ENCODE measurements around the gene AKAP9. TPM values are rescaled to one million over a fixed set of nuclear protein-coding genes. Genes with fewer than 3 reads are reported as not detected.
"Not testable (repeated sequence)": the region's sequence is repeated elsewhere in the genome, so short reads cannot be mapped to it uniquely, and the experiment has no call there.

The AKAP9 gene
- total RNA-seq, 2 experiments from 2014 or later: 23.5 to 25.3 TPM

- H3K36me3 Mint-ChIP-seq: peaks cover 31% of the 10 kb centered on the region
- DNase-seq: no peak
- H3K9me3 Mint-ChIP-seq: peaks cover 10% of the 10 kb centered on the region
- intact Hi-C loops (cut with micrococcal nuclease): no loop called here
- POLR2A ChIA-PET: no interaction called here
- peaks cover 6% of the 10 kb centered on the region for H3K4me1 Mint-ChIP-seq (ENCODE audit: low read depth)
- H3K27me3 Mint-ChIP-seq: no peaks in the 10 kb centered on the region
- CTCF ChIA-PET: no interaction called here
- H3K27ac Mint-ChIP-seq: no peak overlapping the region
- no peak overlapping the region for H3K4me3 Mint-ChIP-seq
Measured at GRCh38 chr7:91979590-91979989, 38.9 kb downstream of the AKAP9 start.

- H3K27ac Mint-ChIP-seq; H3K4me3 Mint-ChIP-seq; CTCF ChIA-PET; H3K27me3 Mint-ChIP-seq; DNase-seq; POLR2A ChIA-PET; H3K4me1 Mint-ChIP-seq (ENCODE audit: low read depth); intact Hi-C loops (cut with micrococcal nuclease): not testable (repeated sequence)
- Mint-ChIP-seq H3K9me3 (peaks cover 10% of the 10 kb centered on the region), H3K36me3 (peaks cover 34% of the 10 kb centered on the region)
Measured at GRCh38 chr7:91982352-91982751, 41.7 kb downstream of the AKAP9 start.

- H3K27ac Mint-ChIP-seq: no peak overlapping the region
- CTCF ChIA-PET: no interaction called here
- H3K4me1 Mint-ChIP-seq (ENCODE audit: low read depth): peaks cover 10% of the 10 kb centered on the region
Measured at GRCh38 chr7:91988213-91988612, 47.6 kb downstream of the AKAP9 start.

GRCh38 chr7:91993976-91994375 is 53.3 kb downstream of the AKAP9 start:
- intact Hi-C loops (cut with micrococcal nuclease): no loop called here

More at GRCh38 chr7:91988213-91988612, 47.6 kb downstream of the AKAP9 start:
- intact Hi-C loops (cut with micrococcal nuclease): no loop called here
- POLR2A ChIA-PET: no interaction called here
- H3K9me3 Mint-ChIP-seq: no peaks in the 10 kb centered on the region
- no peak overlapping the region for H3K4me3 Mint-ChIP-seq
- H3K27me3 Mint-ChIP-seq: no peaks in the 10 kb centered on the region
- H3K36me3 Mint-ChIP-seq: peaks cover 17% of the 10 kb centered on the region
- no peak for DNase-seq

GRCh38 chr7:91995391-91996105 is 54.9 kb downstream of the AKAP9 start:
- ChIA-PET POLR2A (no interaction called here), CTCF (interaction anchor here (0.7 kb wide), 1 partner anchor 482 kb away, joined by 3 read pairs; no protein-coding TSS in a partner anchor)
- no peaks in the 10 kb centered on the region for H3K27me3 Mint-ChIP-seq
- H3K27ac Mint-ChIP-seq: no peak overlapping the region
- no peaks in the 10 kb centered on the region for H3K4me1 Mint-ChIP-seq (ENCODE audit: low read depth)
- H3K4me3 Mint-ChIP-seq: no peak overlapping the region
- no peaks in the 10 kb centered on the region for H3K9me3 Mint-ChIP-seq
- peaks cover 43% of the 10 kb centered on the region for H3K36me3 Mint-ChIP-seq
- DNase-seq: no peak
- intact Hi-C loops (cut with micrococcal nuclease): no loop called here

More at GRCh38 chr7:91993976-91994375, 53.3 kb downstream of the AKAP9 start:
- H3K36me3 Mint-ChIP-seq: peaks cover 36% of the 10 kb centered on the region
- no peak overlapping the region for H3K27ac Mint-ChIP-seq
- ChIA-PET CTCF (no interaction called here), POLR2A (no interaction called here)
- H3K4me1 Mint-ChIP-seq (ENCODE audit: low read depth): no peaks in the 10 kb centered on the region
- no peaks in the 10 kb centered on the region for H3K27me3 Mint-ChIP-seq
- no peak for DNase-seq
- no peaks in the 10 kb centered on the region for H3K9me3 Mint-ChIP-seq
- H3K4me3 Mint-ChIP-seq: no peak overlapping the region

GRCh38 chr7:91999631-92000565 is 59.2 kb downstream of the AKAP9 start:
- POLR2A ChIA-PET: no interaction called here
- Mint-ChIP-seq H3K36me3 (peaks cover 52% of the 10 kb centered on the region), H3K4me3 (no peak overlapping the region), H3K4me1 (ENCODE audit: low read depth) (no peaks in the 10 kb centered on the region), H3K27ac (no peak overlapping the region), H3K27me3 (no peaks in the 10 kb centered on the region), H3K9me3 (no peaks in the 10 kb centered on the region)
- CTCF ChIA-PET: no interaction called here
- intact Hi-C loops (cut with micrococcal nuclease): no loop called here
- no peak for DNase-seq

- no peaks in the 10 kb centered on the region for H3K9me3 Mint-ChIP-seq
- ChIA-PET POLR2A (no interaction called here), CTCF (no interaction called here)
- H3K4me3 Mint-ChIP-seq: no peak overlapping the region
- intact Hi-C loops (cut with micrococcal nuclease): no loop called here
- no peaks in the 10 kb centered on the region for H3K4me1 Mint-ChIP-seq (ENCODE audit: low read depth)
- no peaks in the 10 kb centered on the region for H3K27me3 Mint-ChIP-seq
- no peak overlapping the region for H3K27ac Mint-ChIP-seq
- DNase-seq: no peak
- peaks cover 50% of the 10 kb centered on the region for H3K36me3 Mint-ChIP-seq
Measured at GRCh38 chr7:92002720-92003119, 62.1 kb downstream of the AKAP9 start.

GRCh38 chr7:92006046-92006445 is 65.4 kb downstream of the AKAP9 start:
- intact Hi-C loops (cut with micrococcal nuclease): no loop called here
- H3K4me3 Mint-ChIP-seq: no peak overlapping the region
- no peaks in the 10 kb centered on the region for H3K27me3 Mint-ChIP-seq
- ChIA-PET CTCF (no interaction called here), POLR2A (no interaction called here)
- H3K36me3 Mint-ChIP-seq: peaks cover 42% of the 10 kb centered on the region
- no peaks in the 10 kb centered on the region for H3K4me1 Mint-ChIP-seq (ENCODE audit: low read depth)
- no peak overlapping the region for H3K27ac Mint-ChIP-seq
- peaks cover 4% of the 10 kb centered on the region for H3K9me3 Mint-ChIP-seq
- DNase-seq: no peak

- H3K27me3 Mint-ChIP-seq: no peaks in the 10 kb centered on the region
- no peak overlapping the region for H3K27ac Mint-ChIP-seq
- ChIA-PET POLR2A (no interaction called here), CTCF (no interaction called here)
- H3K9me3 Mint-ChIP-seq: peaks cover 4% of the 10 kb centered on the region
- peaks cover 38% of the 10 kb centered on the region for H3K36me3 Mint-ChIP-seq
- intact Hi-C loops (cut with micrococcal nuclease): no loop called here
- DNase-seq: no peak
- H3K4me3 Mint-ChIP-seq: no peak overlapping the region
- H3K4me1 Mint-ChIP-seq (ENCODE audit: low read depth): no peaks in the 10 kb centered on the region
Measured at GRCh38 chr7:92010215-92010614, 69.6 kb downstream of the AKAP9 start.

GRCh38 chr7:92013611-92014010 is 72.9 kb downstream of the AKAP9 start:
- H3K4me1 Mint-ChIP-seq (ENCODE audit: low read depth): no peaks in the 10 kb centered on the region
- peaks cover 4% of the 10 kb centered on the region for H3K9me3 Mint-ChIP-seq
- POLR2A ChIA-PET: no interaction called here
- intact Hi-C loops (cut with micrococcal nuclease): no loop called here
- no peak overlapping the region for H3K27ac Mint-ChIP-seq
- no peaks in the 10 kb centered on the region for H3K27me3 Mint-ChIP-seq
- peaks cover 31% of the 10 kb centered on the region for H3K36me3 Mint-ChIP-seq
- no peak for DNase-seq
- CTCF ChIA-PET: no interaction called here
- H3K4me3 Mint-ChIP-seq: no peak overlapping the region

- no peaks in the 10 kb centered on the region for H3K4me1 Mint-ChIP-seq (ENCODE audit: low read depth)
- no peak overlapping the region for H3K27ac Mint-ChIP-seq
- H3K4me3 Mint-ChIP-seq: no peak overlapping the region
- POLR2A ChIA-PET: no interaction called here
- DNase-seq: no peak
- H3K36me3 Mint-ChIP-seq: peaks cover 19% of the 10 kb centered on the region
- intact Hi-C loops (cut with micrococcal nuclease): no loop called here
- CTCF ChIA-PET: no interaction called here
- H3K9me3 Mint-ChIP-seq: no peaks in the 10 kb centered on the region
- no peaks in the 10 kb centered on the region for H3K27me3 Mint-ChIP-seq
Measured at GRCh38 chr7:92020636-92021035, 80.0 kb downstream of the AKAP9 start.

GRCh38 chr7:92025260-92025659 is 84.6 kb downstream of the AKAP9 start:
- POLR2A ChIA-PET: no interaction called here
- no peak for DNase-seq
- Mint-ChIP-seq H3K27ac (no peak overlapping the region), H3K27me3 (no peaks in the 10 kb centered on the region), H3K4me3 (no peak overlapping the region), H3K9me3 (peaks cover 3% of the 10 kb centered on the region), H3K36me3 (peaks cover 40% of the 10 kb centered on the region), H3K4me1 (ENCODE audit: low read depth) (no peaks in the 10 kb centered on the region)
- CTCF ChIA-PET: no interaction called here
- intact Hi-C loops (cut with micrococcal nuclease): no loop called here

- H3K27me3 Mint-ChIP-seq; intact Hi-C loops (cut with micrococcal nuclease); H3K4me1 Mint-ChIP-seq (ENCODE audit: low read depth); CTCF ChIA-PET; H3K9me3 Mint-ChIP-seq; DNase-seq; H3K4me3 Mint-ChIP-seq; H3K27ac Mint-ChIP-seq; POLR2A ChIA-PET: not testable (repeated sequence)
- H3K36me3 Mint-ChIP-seq: peaks cover 45% of the 10 kb centered on the region
Measured at GRCh38 chr7:92026635-92027034, 86.0 kb downstream of the AKAP9 start.
